SK-N-SH (cell line): ENCODE data around the gene C1orf174.

ENCODE experiments used
- CTCF ChIP-seq: fragments of 200-600 bp; sonication (generic); IDR thresholded peaks from 2 replicates; pipeline ENCODE4 v1.6.1; 2017; ENCODE audit warnings: antibody characterized with exemption, mild to moderate bottlenecking, moderate library complexity
- EP300 ChIP-seq, 2 experiments: IDR thresholded peaks; 2 replicates each; pipeline versions ENCODE4 v1.4.0 to v1.6.1; 2012; ENCODE audit warnings: borderline replicate concordance in 1 of 2, low read depth in 1 of 2, low read length in 1 of 2
- FOXM1 ChIP-seq: IDR thresholded peaks from 2 replicates; pipeline ENCODE4 v1.4.0; 2012; ENCODE audit warnings: low read depth, mild to moderate bottlenecking
- GATA2 ChIP-seq: sonication (generic); formaldehyde crosslinking; IDR thresholded peaks from 2 replicates; pipeline ENCODE4 v1.5.0; 2020; ENCODE audit warnings: mild to moderate bottlenecking, missing genetic modification reagents
- IRF3 ChIP-seq: fragments of 150-350 bp; IDR thresholded peaks from 2 replicates; pipeline ENCODE4 v1.6.1; 2016; ENCODE audit warnings: mild to moderate bottlenecking, low read depth, low read length
- JUND ChIP-seq: IDR thresholded peaks from 2 replicates; pipeline ENCODE4 v1.4.0; 2012
- MAX ChIP-seq: IDR thresholded peaks from 2 replicates; pipeline ENCODE4 v1.4.0; 2012; ENCODE audit warnings: low read depth
- NFIC ChIP-seq: IDR thresholded peaks from 2 replicates; pipeline ENCODE4 v1.4.0; 2012; ENCODE audit warnings: borderline replicate concordance
- NRF1 ChIP-seq: IDR thresholded peaks from 2 replicates; pipeline ENCODE4 v1.6.1; 2012; ENCODE audit warnings: low read depth, mild to moderate bottlenecking, low read length
- POLR2AphosphoS5 ChIP-seq: IDR thresholded peaks from 2 replicates; pipeline ENCODE4 v1.6.1; 2012; ENCODE audit warnings: low read depth, low read length
- REST ChIP-seq: IDR thresholded peaks from 2 replicates; pipeline ENCODE4 v1.6.1; 2012; ENCODE audit warnings: mild to moderate bottlenecking, low read depth, low read length, moderate library complexity
- SIN3A ChIP-seq: IDR thresholded peaks from 2 replicates; pipeline ENCODE4 v1.6.1; 2012; ENCODE audit warnings: low read depth, mild to moderate bottlenecking, low read length, moderate library complexity, borderline replicate concordance
- TAF1 ChIP-seq: IDR thresholded peaks from 2 replicates; pipeline ENCODE4 v1.6.1; 2012; ENCODE audit warnings: low read depth, mild to moderate bottlenecking, low read length, moderate library complexity, borderline replicate concordance
- TEAD4 ChIP-seq: IDR thresholded peaks from 2 replicates; pipeline ENCODE4 v1.4.0; 2012; ENCODE audit warnings: mild to moderate bottlenecking, borderline replicate concordance; ENCODE audit not compliant: insufficient read depth

- TF ChIP-seq CTCF, result no peak
- no peak for TF ChIP-seq FOXM1
- TF ChIP-seq JUND, result no peak
- no peak for TF ChIP-seq GATA2
- no peak for TF ChIP-seq TEAD4
- TF ChIP-seq MAX, result no peak
- no peak for TF ChIP-seq REST
- TF ChIP-seq TAF1, result no peak
- TF ChIP-seq IRF3, result no peak
- TF ChIP-seq EP300 (IDR thresholded peaks at IDR 0.05; ENCODE audit: borderline replicate concordance in 1 of 2, low read depth in 1 of 2, low read length in 1 of 2), result no peak
- TF ChIP-seq POLR2AphosphoS5, result no peak
- TF ChIP-seq NRF1, result no peak
- no peak for TF ChIP-seq SIN3A
- TF ChIP-seq NFIC, result no peak
Measured at GRCh38 chr1:3898994-3899753, 898 bp downstream of the C1orf174 start.
